T-helper 2 cell (primary cell): ENCODE data around the gene CLGN.

ENCODE experiments used
- DNase-seq, 5 experiments: peaks; one replicate each; pipeline versions ENCODE4 v3.0.0 to v3.0.0-alpha.2; 2012 to 2022

CLGN gene

GRCh38 chr4:140373328-140374129 lies 53.9 kb downstream of the CLGN start, which contains the start of gene SCOC:
SCOC (plus strand) TSS chr4:140373646; CDS start chr4:140379171, 5,525 bp downstream.
- peak; percentile 87 to 99 (median 95) for DNase-seq

DNA sequence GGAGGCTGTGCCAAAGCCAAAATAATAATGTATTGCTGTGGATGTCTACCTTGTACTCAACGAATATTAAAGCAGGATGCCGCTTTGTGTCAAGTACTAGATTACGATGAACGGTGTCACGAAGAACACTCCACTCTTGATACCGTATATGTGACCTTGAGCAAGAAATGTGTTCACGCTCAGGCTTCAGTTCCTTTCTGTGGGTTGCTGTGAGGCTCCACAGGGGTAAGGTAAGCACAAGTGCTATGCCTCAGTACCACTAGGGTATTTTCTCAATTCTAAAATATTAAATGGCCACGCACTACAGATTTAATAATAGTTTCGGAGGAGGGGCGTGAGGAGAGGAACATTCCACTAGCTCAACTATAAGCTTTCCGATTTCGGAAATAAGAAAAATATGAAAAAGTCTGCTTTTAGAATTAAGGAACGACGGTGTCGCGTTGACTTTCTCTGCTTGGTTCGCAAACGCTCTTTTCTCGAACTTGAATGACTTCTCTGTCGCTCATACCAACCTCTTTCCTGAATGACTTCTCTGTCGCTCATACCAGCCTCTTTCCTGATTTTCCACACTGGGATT lies 54.6 kb downstream of the CLGN start:
- DNase-seq, result peak in 2 of 5 experiments; percentile 32 to 77

GRCh38 chr4:140368686-140369085 lies 58.8 kb downstream of the CLGN start:
- DNase-seq, result no peak

- DNase-seq, result no peak
Observed at GRCh38 chr4:140367738-140368137, 59.7 kb downstream of the CLGN start.

GRCh38 chr4:140363558-140363957 lies 63.9 kb downstream of the CLGN start:
- DNase-seq, result no peak

GRCh38 chr4:140363051-140363450 lies 64.4 kb downstream of the CLGN start:
- no peak for DNase-seq

DNA sequence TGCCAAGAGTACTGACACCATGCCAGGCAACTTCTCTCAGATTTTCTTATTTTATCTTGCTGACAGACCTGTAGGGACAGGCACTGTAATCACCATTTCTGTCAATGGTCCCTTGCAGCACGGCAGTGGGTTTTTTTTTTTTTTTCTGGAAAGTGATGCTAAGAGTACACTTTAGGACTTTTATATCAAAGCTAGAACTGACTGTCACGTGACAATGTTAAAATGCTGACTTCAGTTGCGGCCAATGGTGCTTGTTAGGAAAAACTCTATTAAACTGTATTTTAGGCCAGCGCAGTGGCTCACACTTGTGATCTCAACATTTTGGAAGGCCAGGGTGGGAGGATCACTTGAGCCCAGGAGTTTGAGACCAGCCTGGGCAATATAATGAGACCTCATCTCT lies 66.3 kb downstream of the CLGN start:
- DNase-seq, result no peak

GRCh38 chr4:140359562-140360427 lies 67.7 kb downstream of the CLGN start:
- DNase-seq, result peak; percentile 21 to 79 (median 60)

DNA sequence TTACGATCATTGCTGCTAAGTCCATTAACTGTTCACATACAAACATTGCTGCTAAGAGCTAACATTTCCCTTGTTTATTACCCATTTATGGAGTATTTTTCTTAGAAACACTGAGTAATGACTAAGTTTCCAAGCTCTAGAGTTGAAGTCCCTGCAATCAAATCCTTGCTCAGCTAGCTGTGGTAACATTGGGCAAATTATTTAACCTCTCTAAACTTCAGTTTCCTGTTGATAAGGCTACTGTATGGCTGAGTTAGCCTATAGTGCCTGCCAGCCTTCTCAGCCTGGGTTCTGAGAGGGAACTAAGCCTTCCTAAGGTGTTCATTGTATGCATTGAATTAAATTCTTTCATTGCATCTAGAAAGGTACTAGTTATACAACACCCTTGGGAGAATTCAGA lies 69.2 kb downstream of the CLGN start:
- DNase-seq, result no peak

DNA sequence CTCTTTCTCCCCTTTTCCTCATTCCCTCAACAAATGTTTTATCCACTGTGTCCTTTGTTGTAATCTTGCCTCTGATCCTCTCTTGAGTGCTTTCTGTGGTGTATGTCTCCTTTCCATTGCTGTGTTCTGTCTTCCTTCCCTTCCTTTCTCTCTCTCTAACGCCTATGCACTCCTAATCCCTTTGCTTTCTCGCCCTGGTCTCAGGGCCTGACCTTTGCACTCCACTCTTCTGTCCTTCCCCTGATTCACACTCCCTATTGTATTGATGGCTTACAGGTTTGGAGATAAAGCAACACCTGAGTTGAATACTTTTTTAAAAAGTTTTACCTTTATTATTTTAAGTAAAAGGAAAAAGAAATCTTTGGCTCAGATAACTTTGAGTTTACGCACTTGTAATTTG lies 69.6 kb downstream of the CLGN start:
- DNase-seq, result no peak

DNA sequence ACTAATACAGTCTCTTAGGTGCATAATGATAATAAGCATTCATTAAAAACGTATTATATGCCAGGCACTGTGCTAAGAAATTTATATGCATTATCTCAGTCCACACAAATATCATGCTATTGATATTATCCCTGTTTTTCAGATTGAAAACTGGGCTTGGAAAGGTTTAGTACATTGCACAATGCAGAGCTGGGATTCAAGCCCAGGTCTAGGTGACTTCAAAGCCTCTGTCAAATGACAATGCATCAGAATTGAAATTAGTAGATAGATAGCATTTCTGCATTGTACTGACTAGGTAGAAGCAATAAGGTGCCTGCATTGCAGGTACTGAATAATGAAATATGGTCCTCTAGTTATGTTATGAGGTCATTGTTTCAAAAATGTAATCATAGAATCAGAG lies 72.2 kb downstream of the CLGN start:
- DNase-seq, result no peak

DNA sequence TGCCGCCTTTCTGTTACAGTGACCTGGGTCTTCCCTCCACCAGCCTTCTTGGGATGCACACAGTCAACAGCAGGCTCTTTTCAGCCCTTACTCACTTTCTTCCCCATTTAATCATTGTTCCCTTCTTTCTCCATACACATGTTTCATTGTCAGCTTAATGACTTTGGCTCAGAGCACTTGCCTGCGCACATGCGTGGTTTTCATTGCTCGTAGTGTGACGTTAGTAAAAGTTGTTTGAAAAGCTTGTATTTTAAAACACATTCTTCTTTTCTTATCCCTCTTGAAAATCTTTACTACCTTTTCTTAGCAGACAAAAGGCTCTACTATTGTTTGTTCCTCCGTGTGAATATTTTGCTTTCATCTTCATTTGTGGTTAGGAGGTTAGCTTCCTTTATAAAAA lies 73.7 kb downstream of the CLGN start:
- peak in 1 of 5 experiments; percentile 23 for DNase-seq

DNA sequence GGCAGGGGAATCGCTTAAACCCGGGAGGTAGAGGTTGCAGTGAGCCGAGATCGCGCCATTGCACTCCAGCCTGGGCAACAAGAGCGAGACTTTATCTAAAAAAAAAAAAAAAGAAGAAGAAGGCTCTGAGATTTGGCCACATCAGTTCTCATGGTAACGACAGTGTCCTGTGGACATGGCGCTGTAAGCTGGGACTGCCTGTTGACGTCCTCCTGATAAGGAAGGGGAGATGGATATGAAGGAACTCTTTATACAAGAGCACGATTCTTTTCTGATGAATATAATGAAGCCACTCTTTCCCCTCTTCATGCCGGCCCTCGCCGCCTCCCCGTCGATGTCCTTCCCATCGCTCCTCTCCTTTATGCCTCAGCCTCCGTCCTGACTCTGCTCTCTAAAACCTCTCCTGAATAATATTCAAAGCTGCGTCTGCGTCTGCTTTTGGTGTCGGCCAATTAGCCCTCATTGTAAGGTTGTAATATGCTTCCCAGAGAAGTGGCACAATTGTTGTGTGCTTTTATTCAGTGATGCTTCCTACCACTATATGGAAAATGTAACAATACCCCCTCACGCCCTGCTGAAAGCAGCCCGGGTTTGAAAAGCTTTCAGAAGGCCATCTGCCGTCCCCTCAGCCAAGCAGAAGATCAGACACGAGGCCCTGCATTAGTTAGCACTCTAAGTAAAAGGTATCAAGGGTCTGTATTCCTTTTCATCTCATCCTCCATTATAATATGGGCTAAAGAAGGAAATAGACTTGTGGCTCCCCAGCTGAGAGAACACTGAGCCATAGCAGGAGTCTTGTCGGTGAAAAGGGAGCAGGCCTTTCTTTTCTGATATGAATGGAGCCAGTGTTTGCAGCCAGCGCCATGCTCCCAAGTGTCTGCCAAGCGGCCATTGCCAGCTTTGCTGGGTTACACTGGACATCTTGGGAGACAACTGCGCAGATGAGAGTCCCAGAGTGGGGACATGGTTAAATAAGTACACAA lies 76.1 kb downstream of the CLGN start:
- no peak for DNase-seq

- no peak for DNase-seq
Observed at GRCh38 chr4:140349816-140350215, 77.6 kb downstream of the CLGN start.

GRCh38 chr4:140346136-140346535 lies 81.3 kb downstream of the CLGN start:
- no peak for DNase-seq

GRCh38 chr4:140344621-140345020 lies 82.8 kb downstream of the CLGN start:
- no peak for DNase-seq

DNA sequence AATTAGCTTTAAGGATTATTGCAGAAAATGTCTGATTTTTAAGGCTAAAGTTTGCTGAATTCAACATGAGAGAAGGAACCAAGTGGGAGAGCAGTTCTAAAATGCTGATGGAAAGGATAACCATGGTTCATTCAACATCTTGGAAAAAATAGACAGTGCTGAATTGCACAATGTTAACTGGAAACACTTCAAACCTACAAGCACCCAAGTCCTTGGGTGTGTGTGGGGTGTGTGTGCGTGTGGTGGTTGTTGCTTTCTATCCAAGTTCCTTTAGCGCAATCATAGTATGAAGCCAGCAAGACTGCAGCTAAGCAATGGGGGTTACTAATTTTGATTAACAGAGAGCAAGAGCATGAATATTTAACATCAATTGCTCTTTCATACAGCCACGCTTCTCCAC lies 83.3 kb downstream of the CLGN start:
- no peak for DNase-seq

DNA sequence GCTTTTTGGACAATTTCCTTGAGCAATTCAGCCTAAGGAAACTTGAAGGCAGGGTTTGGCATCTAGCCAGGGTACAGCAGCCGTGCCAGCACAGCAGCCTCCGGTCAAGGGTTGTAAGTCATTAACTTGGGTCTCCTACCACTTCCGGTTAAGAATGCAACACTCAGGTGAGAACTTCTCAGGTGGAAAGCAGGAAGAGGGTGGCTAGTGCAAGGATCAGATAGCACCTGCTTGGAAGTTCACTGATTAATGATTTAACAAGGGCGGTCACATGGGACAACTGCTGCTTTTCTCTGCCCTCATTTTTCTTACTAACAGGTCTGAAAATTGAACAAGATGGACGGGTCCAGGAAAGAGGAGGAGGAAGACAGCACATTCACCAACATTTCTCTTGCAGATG lies 84.1 kb downstream of the CLGN start:
- no peak for DNase-seq

DNA sequence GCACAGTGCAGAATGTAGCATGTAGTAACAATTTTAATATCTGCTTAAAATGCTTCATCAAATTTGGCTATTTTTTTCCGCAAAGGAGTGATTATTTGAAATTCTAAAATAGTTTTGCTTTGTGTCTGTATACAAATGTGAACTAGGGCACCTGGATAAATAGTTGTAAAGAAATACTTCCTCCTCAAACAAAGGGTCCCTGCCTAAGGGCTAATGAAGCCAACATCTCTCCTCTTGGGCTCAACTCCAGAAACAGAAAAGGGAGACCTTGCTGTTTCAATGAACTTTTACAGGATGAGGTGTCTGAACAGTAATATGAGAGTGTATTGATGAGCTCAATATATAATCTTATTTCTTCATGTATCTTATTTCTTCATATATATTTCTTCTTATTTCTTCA lies 84.8 kb downstream of the CLGN start:
- DNase-seq, result no peak
